Trophoblast cell (in vitro differentiated cells and primary cell): ENCODE results near the gene MIGA2.

ENCODE experiments used
- DNase-seq, 2 donors: peaks; one replicate each; pipeline ENCODE4 v3.0.0-alpha.2; 2016
- H2AFZ ChIP-seq: 2 replicates; pipeline ENCODE4 v1.6.1; 2013; ENCODE audit warnings: low read length, moderate library complexity, mild to moderate bottlenecking; ENCODE audit not compliant: insufficient read depth, poor library complexity
- H2AK5ac ChIP-seq: 2 replicates; pipeline ENCODE4 v1.6.1; 2013; ENCODE audit warnings: mild to moderate bottlenecking, low read length
- H2BK120ac ChIP-seq: 2 replicates; pipeline ENCODE4 v1.6.1; 2013; ENCODE audit warnings: low read length, mild to moderate bottlenecking, moderate library complexity; ENCODE audit not compliant: insufficient read depth, poor library complexity
- H2BK12ac ChIP-seq: 2 replicates; pipeline ENCODE4 v1.6.1; 2013; ENCODE audit warnings: mild to moderate bottlenecking, low read length, moderate library complexity
- H2BK5ac ChIP-seq: 2 replicates; pipeline ENCODE4 v1.6.1; 2013; ENCODE audit warnings: low read length, low read depth, moderate library complexity, mild to moderate bottlenecking; ENCODE audit not compliant: poor library complexity
- H3K14ac ChIP-seq: 2 replicates; pipeline ENCODE4 v1.6.1; 2013; ENCODE audit warnings: mild to moderate bottlenecking, low read length
- H3K18ac ChIP-seq: 2 replicates; pipeline ENCODE4 v1.6.1; 2013; ENCODE audit warnings: mild to moderate bottlenecking, low read length
- H3K23ac ChIP-seq: 2 replicates; pipeline ENCODE4 v1.6.1; 2013; ENCODE audit warnings: low read length
- H3K27ac ChIP-seq: 2 replicates; pipeline ENCODE4 v1.5.1; 2013; ENCODE audit warnings: low read depth, mild to moderate bottlenecking, inconsistent platforms, low read length, moderate library complexity
- H3K27me3 ChIP-seq: 2 replicates; pipeline ENCODE4 v1.6.1; 2013; ENCODE audit warnings: inconsistent platforms, mild to moderate bottlenecking, low read length, moderate library complexity; ENCODE audit not compliant: insufficient read depth
- H3K36me3 ChIP-seq, 2 experiments: 1 replicate in 1 of 2; 2 replicates in 1 of 2; pipeline ENCODE4 v1.6.1; 2013; ENCODE audit warnings: low read length in 2 of 2, mild to moderate bottlenecking in 2 of 2, moderate library complexity in 1 of 2; ENCODE audit not compliant: insufficient read depth in 2 of 2, control insufficient read depth in 1 of 2
- H3K4ac ChIP-seq: 2 replicates; pipeline ENCODE4 v1.6.1; 2013; ENCODE audit warnings: low read depth, mild to moderate bottlenecking, low read length, moderate library complexity
- H3K4me1 ChIP-seq, 2 experiments: 1 replicate in 1 of 2; 2 replicates in 1 of 2; pipeline ENCODE4 v1.6.1; 2013; ENCODE audit warnings: low read length in 2 of 2, mild to moderate bottlenecking in 2 of 2, moderate library complexity in 1 of 2; ENCODE audit not compliant: insufficient read depth in 2 of 2, control insufficient read depth in 1 of 2
- H3K4me2 ChIP-seq: 2 replicates; pipeline ENCODE4 v1.6.1; 2013; ENCODE audit warnings: inconsistent platforms, mild to moderate bottlenecking, low read length, moderate library complexity
- H3K4me3 ChIP-seq: 2 replicates; pipeline ENCODE4 v1.5.1; 2013; ENCODE audit warnings: mild to moderate bottlenecking, low read depth, low read length, inconsistent platforms
- H3K79me1 ChIP-seq: one replicate; pipeline ENCODE4 v1.6.1; 2013; ENCODE audit warnings: low read length
- H3K79me2 ChIP-seq: 2 replicates; pipeline ENCODE4 v1.6.1; 2013; ENCODE audit warnings: low read length, mild to moderate bottlenecking; ENCODE audit not compliant: control insufficient read depth, insufficient read depth, poor library complexity
- H3K9ac ChIP-seq: 2 replicates; pipeline ENCODE4 v1.6.1; 2013; ENCODE audit warnings: mild to moderate bottlenecking, low read length
- H3K9me3 ChIP-seq: 2 replicates; pipeline ENCODE4 v1.6.1; 2013; ENCODE audit warnings: low read depth, mild to moderate bottlenecking, control low read depth, inconsistent platforms, low read length; ENCODE audit not compliant: insufficient read depth
- H4K12ac ChIP-seq: 2 replicates; pipeline ENCODE4 v1.6.1; 2013; ENCODE audit warnings: low read depth, mild to moderate bottlenecking, low read length, moderate library complexity
- H4K8ac ChIP-seq: 2 replicates; pipeline ENCODE4 v1.6.1; 2013; ENCODE audit warnings: low read depth, mild to moderate bottlenecking, low read length, moderate library complexity
- H4K91ac ChIP-seq: one replicate; pipeline ENCODE4 v1.6.1; 2013; ENCODE audit warnings: low read depth, mild to moderate bottlenecking, low read length, moderate library complexity
- WGBS: extraction: QIAGEN DNeasy Blood & Tissue Kit; methylation state at CpG from one replicate; pipeline ENCODE4 v1.1.7; 2013; ENCODE audit warnings: missing lambda C conversion rate; ENCODE audit not compliant: insufficient read length, insufficient coverage; ENCODE audit errors: extremely low coverage; 5-methylcytosine and 5-hydroxymethylcytosine counted together

The MIGA2 gene

DNA sequence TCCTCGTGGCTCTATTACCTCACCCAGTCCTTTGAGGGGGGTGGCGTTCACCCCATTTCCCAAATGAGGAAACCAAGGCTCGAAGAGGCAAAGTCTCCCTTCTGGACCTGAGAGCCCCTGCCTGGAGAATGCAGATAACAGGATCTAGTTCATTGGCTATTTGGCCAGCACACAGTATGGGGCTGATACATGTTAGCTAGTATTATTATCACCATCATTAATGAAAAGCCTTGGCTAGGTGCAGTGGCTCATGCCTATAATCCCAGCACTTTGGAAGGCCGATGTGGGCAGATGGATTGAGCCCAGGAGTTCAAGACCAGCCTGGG lies 12.6 kb upstream of the MIGA2 start:
- Histone ChIP-seq H3K9me3 (no peaks in the 10 kb centered on the region), H2BK120ac (no peak overlapping the region), H3K27ac (peak overlapping the region; percentile 8), H2AFZ (no peak overlapping the region), H4K8ac (no peak overlapping the region), H2BK12ac (no peak overlapping the region), H3K4me3 (no peak overlapping the region), H3K36me3 (peaks cover 2 to 5% of the 10 kb centered on the region in 2 experiments), H4K91ac (peak overlapping the region; percentile 23), H3K14ac (peak overlapping the region; percentile 21), H3K4me2 (no peak overlapping the region), H3K23ac (no peak overlapping the region), H3K27me3 (no peaks in the 10 kb centered on the region), H3K79me2 (peaks cover 11% of the 10 kb centered on the region), H3K9ac (no peak overlapping the region), H2AK5ac (no peak overlapping the region), H3K4ac (no peak overlapping the region), H3K18ac (peak overlapping the region; percentile 4), H3K4me1 (peaks cover 32 to 40% of the 10 kb centered on the region in 2 experiments), H3K79me1 (peaks cover 24% of the 10 kb centered on the region), H2BK5ac (peak overlapping the region; percentile 25), H4K12ac (no peak overlapping the region)
- no CpG with 5 or more reads among the region's 4 CpGs for WGBS
- peak; percentile 21 to 52 for DNase-seq

GRCh38 chr9:129026442-129027223 lies 9.8 kb upstream of the MIGA2 start:
- Histone ChIP-seq H3K36me3 (no peaks in the 10 kb centered on the region), H3K14ac (peak overlapping the region; percentile 90), H3K9ac (no peak overlapping the region), H3K23ac (no peak overlapping the region), H4K12ac (peak overlapping the region; percentile 82), H2BK120ac (peak overlapping the region; percentile 97), H3K27ac (peak overlapping the region; percentile 76), H3K4ac (peak overlapping the region; percentile 96), H2BK5ac (peak overlapping the region; percentile 90), H3K4me3 (no peak overlapping the region), H3K79me1 (peaks cover 24% of the 10 kb centered on the region), H4K8ac (peak overlapping the region; percentile 82), H3K18ac (peak overlapping the region; percentile 94), H4K91ac (peak overlapping the region; percentile 97), H3K27me3 (no peaks in the 10 kb centered on the region), H3K79me2 (peaks cover 11% of the 10 kb centered on the region), H3K9me3 (no peaks in the 10 kb centered on the region), H2BK12ac (peak overlapping the region; percentile 92), H2AFZ (peak overlapping the region; percentile 73), H3K4me2 (peak overlapping the region; percentile 92), H3K4me1 (peaks cover 32 to 40% of the 10 kb centered on the region in 2 experiments), H2AK5ac (peak overlapping the region; percentile 99)
- WGBS = no CpG with 5 or more reads among the region's 17 CpGs
- DNase-seq = peak; percentile 83 to 86

- no peak overlapping the region for H3K23ac ChIP-seq
- H3K27ac ChIP-seq = peak overlapping the region; percentile 76
- peaks cover 32 to 36% of the 10 kb centered on the region in 2 experiments for H3K4me1 ChIP-seq
- H4K91ac ChIP-seq = peak overlapping the region; percentile 60
- H2BK5ac ChIP-seq = peak overlapping the region; percentile 60
- H3K4me2 ChIP-seq = peak overlapping the region; percentile 92
- no peak overlapping the region for H3K9ac ChIP-seq
- H3K4me3 ChIP-seq = peak overlapping the region; percentile 80
- H3K18ac ChIP-seq = peak overlapping the region; percentile 74
- peak overlapping the region; percentile 81 for H3K4ac ChIP-seq
- DNase-seq = peak in 1 of 2 donors; percentile 14
- peak overlapping the region; percentile 56 for H2BK120ac ChIP-seq
- peak overlapping the region; percentile 34 for H4K8ac ChIP-seq
- peaks cover 24% of the 10 kb centered on the region for H3K79me1 ChIP-seq
- H3K36me3 ChIP-seq = no peaks in the 10 kb centered on the region
- H3K9me3 ChIP-seq = no peaks in the 10 kb centered on the region
- peak overlapping the region; percentile 78 for H3K14ac ChIP-seq
- H2AFZ ChIP-seq = no peak overlapping the region
- WGBS = no CpG with 5 or more reads among the region's 9 CpGs
- H2BK12ac ChIP-seq = peak overlapping the region; percentile 24
- H3K27me3 ChIP-seq = no peaks in the 10 kb centered on the region
- peak overlapping the region; percentile 3 for H4K12ac ChIP-seq
- H3K79me2 ChIP-seq = peaks cover 11% of the 10 kb centered on the region
- peak overlapping the region; percentile 94 for H2AK5ac ChIP-seq
Measured at GRCh38 chr9:129027224-129027684, 9.2 kb upstream of the MIGA2 start.

GRCh38 chr9:129027685-129028191 lies 8.7 kb upstream of the MIGA2 start:
- Histone ChIP-seq H3K36me3 (no peaks in the 10 kb centered on the region), H3K79me2 (peaks cover 11% of the 10 kb centered on the region), H3K23ac (no peak overlapping the region), H3K9ac (peak overlapping the region; percentile 75), H3K79me1 (peaks cover 22% of the 10 kb centered on the region), H3K18ac (peak overlapping the region; percentile 74), H2BK120ac (peak overlapping the region; percentile 56), H3K4ac (peak overlapping the region; percentile 81), H4K91ac (peak overlapping the region; percentile 60), H4K8ac (peak overlapping the region; percentile 34), H4K12ac (peak overlapping the region; percentile 3), H3K4me3 (peak overlapping the region; percentile 80), H3K14ac (peak overlapping the region; percentile 78), H2BK12ac (peak overlapping the region; percentile 30), H3K4me2 (peak overlapping the region; percentile 92), H3K27ac (peak overlapping the region; percentile 76), H3K27me3 (no peaks in the 10 kb centered on the region), H2BK5ac (peak overlapping the region; percentile 60), H3K4me1 (peaks cover 28 to 31% of the 10 kb centered on the region in 2 experiments), H2AK5ac (peak overlapping the region; percentile 94), H3K9me3 (no peaks in the 10 kb centered on the region), H2AFZ (peak overlapping the region; percentile 38)
- DNase-seq = peak; percentile 24 to 49
- no CpG with 5 or more reads among the region's 47 CpGs for WGBS
